GM12872 (cell line): ENCODE data around the gene ZNF580.

Experiments
- CTCF ChIP-seq: IDR thresholded peaks from 3 replicates; pipeline ENCODE4 v1.5.1; 2011; ENCODE audit warnings: low read depth, mild to moderate bottlenecking, low read length, moderate library complexity; ENCODE audit not compliant: insufficient read depth

Gene ZNF580

DNA sequence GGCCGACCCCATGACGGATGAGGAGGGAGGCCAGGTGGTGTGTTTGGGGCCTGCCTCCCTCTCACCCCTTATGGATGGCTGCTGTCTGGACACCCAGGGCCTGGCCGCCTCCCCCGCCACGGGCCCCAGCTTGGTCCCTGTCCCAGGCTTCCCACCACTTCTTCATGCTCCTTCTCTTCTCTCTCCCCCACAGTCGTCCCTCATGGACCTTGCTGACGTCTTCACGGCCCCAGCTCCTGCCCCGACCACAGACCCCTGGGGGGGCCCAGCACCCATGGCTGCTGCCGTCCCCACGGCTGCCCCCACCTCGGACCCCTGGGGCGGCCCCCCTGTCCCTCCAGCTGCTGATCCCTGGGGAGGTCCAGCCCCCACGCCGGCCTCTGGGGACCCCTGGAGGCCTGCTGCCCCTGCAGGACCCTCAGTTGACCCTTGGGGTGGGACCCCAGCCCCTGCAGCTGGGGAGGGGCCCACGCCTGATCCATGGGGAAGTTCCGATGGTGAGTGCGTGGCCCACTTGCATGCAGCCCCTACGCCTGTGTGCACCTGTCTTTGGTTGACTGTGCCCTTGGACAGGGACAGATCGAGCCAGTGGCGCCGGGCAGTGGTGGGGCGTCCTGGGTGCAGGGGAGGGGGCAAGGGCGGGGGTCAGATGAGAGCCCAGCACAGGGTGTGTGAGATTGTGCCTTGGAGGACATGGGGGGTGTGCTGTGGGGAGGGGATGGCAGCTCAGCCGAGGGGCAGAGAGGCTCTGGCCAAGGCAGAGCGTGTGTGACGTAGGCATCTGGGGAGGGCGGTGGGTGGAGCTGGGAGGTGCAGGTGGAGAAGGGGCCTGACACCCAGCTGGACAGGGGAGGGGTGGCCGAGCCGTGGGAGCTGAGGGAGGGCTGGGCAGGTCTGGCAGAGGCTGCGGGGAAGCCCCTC, 51.0 kb downstream of the ZNF580 start:
- no peak for TF ChIP-seq CTCF

DNA sequence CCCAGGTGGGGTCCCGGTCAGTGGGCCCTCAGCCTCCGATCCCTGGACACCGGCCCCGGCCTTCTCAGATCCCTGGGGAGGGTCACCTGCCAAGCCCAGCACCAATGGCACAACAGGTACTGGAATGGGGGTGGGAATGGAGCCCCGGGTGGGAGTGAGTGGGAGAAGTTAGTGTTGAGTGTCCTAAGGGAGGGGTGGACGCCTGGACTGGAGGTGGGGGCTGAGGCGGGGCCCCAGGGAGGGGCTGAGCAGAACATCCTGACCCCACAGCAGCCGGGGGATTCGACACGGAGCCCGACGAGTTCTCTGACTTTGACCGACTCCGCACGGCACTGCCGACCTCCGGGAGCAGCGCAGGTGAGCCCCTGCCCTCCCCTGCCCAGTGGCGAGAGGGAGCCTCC, 51.9 kb downstream of the ZNF580 start:
- TF ChIP-seq CTCF = no peak
